Effector memory CD8-positive, alpha-beta T cell (primary cell): ENCODE measurements around the gene ANKRD65.
"Not testable (repeated sequence)": the region's sequence is repeated elsewhere in the genome, so short reads cannot be mapped to it uniquely, and the experiment has no call there.

Experiments used
- ATAC-seq: fragments of 150-1000 bp; cut with Tn5 transposase; replicated peaks from 2 replicates; pipeline ENCODE4 v1.10.0; 2021; ENCODE audit warnings: mild to moderate bottlenecking, moderate library complexity
- DNase-seq, 3 experiments: peaks; one replicate each; pipeline ENCODE4 v3.0.0; 2021
- H3K27ac Mint-ChIP-seq, 2 donors: one replicate each; pipeline ENCODE4 v1.8.0; 2022; ENCODE audit warnings: mild to moderate bottlenecking in 2 of 2, mixed read lengths in 2 of 2, moderate library complexity in 2 of 2
- H3K27me3 Mint-ChIP-seq, 2 donors: one replicate each; pipeline ENCODE4 v1.8.0; 2022; ENCODE audit warnings: mixed read lengths in 2 of 2
- H3K36me3 Mint-ChIP-seq: one replicate; pipeline ENCODE4 v1.8.0; 2022; ENCODE audit warnings: mild to moderate bottlenecking, moderate library complexity, mixed read lengths; ENCODE audit not compliant: insufficient read depth
- H3K4me1 Mint-ChIP-seq, 2 donors: one replicate each; pipeline ENCODE4 v1.8.0; 2022; ENCODE audit warnings: low read depth in 2 of 2, mixed read lengths in 2 of 2
- H3K4me3 Mint-ChIP-seq, 2 donors: one replicate each; pipeline ENCODE4 v1.8.0; 2022; ENCODE audit warnings: mild to moderate bottlenecking in 2 of 2, mixed read lengths in 2 of 2, moderate library complexity in 2 of 2
- H3K9me3 Mint-ChIP-seq, 2 donors: one replicate each; pipeline ENCODE4 v1.8.0; 2022; ENCODE audit warnings: mixed read lengths in 2 of 2
- total RNA-seq, 9 experiments: gene quantifications; one replicate each; lab custom pipeline; 2026; lab: John Stamatoyannopoulos, UW

Gene ANKRD65
- total RNA-seq, result 0 to 0.06 (median 0) reads per million in 9 experiments

DNA sequence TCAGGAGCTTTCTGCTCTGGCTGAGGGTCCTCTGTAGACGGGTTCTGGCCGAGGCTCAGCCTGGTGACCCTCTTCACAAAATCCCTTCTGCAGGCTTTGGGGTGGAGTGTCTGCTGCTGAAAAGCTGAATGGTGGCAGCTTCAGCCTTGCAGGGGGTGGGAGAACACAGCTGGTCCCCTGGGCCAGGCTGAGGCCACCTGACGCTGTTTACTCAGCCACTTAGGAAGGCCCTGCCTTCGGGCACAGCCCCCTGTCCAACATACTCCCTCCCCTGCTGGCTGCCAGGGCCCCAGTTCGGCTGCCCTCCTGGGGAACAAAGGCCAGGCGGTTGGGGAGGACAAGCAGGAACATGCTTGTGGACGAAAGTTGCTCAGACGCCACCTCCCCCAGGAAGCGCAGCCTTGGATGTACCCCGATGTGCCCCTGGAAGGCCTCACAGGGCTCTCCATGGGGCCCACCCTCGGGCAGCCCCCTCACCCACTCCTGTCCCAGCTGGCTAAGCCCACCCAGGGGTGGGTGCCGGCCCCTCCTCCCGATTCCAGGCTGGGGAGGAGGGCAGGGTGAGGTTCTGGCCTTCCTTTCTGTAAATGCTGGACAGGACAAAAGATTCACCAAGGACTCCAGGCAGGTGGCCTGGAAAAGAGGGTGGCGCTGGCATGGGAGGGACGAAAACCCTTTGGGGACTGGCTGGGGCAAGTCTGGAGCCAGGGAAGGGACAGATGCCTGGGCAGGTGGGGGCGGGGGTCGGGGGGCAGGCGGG lies at the start of gene ANKRD65:
ANKRD65 (minus strand) TSS at position 130 of the 760 bp plus-strand sequence. CDS start 271 bp downstream, outside the sequence.
- H3K4me1 Mint-ChIP-seq, result peaks cover 0 to under 1% of the 10 kb centered on the region in 2 donors
- H3K27me3 Mint-ChIP-seq, result peaks cover 20 to 50% of the 10 kb centered on the region in 2 donors
- H3K27ac Mint-ChIP-seq, result no peak within 1 kb of the TSS
- H3K4me3 Mint-ChIP-seq, result peak within 1 kb of the TSS in 1 of 2 donors; percentile 31
- ATAC-seq (no peak), DNase-seq (no peak)
- H3K9me3 Mint-ChIP-seq, result no peaks in the 10 kb centered on the region
- H3K36me3 Mint-ChIP-seq, result no peaks in the 10 kb centered on the region

DNA sequence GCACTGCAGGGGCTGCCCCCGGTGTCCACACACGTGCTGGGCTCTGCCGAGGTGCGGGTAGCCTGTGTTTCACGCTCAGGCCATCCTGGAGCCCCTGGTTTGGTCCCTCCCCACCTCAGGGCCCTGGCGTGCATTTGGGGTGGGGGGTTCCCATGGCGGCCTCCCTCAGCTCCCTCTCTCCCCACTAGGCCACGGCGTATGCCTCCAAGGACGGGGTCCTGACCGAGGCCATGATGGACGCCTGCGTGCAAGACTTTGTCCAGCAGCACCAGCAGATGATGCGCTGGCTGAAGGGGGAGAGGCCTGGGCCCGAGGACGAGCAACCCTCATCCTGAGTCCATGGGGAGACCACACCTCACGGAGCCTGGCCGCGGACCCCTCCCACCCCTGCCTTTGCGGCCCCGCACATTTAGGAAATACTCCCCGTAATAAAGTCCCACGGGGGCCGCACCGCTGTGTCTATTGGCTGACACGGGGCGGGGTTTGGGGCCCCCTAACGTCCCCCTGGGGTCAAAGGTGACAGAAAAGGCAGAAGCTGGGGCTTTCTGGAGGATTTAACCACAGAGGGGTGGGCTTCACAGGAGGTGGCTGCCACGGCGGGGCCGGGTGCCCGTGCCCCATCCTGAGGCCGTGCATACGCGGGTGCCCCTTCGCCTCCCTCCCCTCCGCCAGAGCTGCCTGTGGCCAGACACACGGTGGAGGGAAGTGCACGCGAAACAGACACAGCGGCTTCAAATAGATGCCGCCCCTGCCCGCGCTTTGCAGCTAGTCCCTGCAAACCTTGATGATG lies 47.3 kb upstream of the ANKRD65 start:
- not testable (repeated sequence) for DNase-seq, H3K27me3 Mint-ChIP-seq, H3K36me3 Mint-ChIP-seq, ATAC-seq, H3K9me3 Mint-ChIP-seq, H3K4me3 Mint-ChIP-seq, H3K27ac Mint-ChIP-seq
- H3K4me1 Mint-ChIP-seq, result peaks cover 6 to 15% of the 10 kb centered on the region in 2 donors

DNA sequence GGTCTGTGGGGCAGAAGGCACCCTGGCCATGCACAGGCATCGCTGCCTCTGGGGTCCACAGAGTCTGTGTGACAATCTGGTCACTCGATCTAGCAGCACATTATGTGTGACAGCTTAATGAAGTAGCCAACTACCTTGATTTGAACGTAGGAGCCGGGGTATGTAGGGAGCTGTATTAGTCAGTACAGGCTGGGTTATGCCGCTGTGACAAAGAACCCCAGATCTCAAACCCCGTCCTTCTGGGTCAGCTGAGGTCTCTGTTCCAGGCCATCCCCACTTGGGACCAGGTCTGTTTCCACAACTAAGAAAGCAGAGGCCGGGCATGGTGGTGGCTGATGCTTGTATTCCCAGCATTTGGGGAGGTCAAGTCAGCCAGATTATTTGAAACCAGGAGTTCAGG lies 42.2 kb upstream of the ANKRD65 start:
- H3K4me1 Mint-ChIP-seq, result peaks cover 0 to 3% of the 10 kb centered on the region in 2 donors
- DNase-seq (no peak), ATAC-seq (no peak)
- no peak overlapping the region for H3K4me3 Mint-ChIP-seq
- H3K27ac Mint-ChIP-seq, result no peak overlapping the region
- H3K36me3 Mint-ChIP-seq, result peaks cover 2% of the 10 kb centered on the region
- no peaks in the 10 kb centered on the region for H3K9me3 Mint-ChIP-seq
- H3K27me3 Mint-ChIP-seq, result peaks cover 5 to 9% of the 10 kb centered on the region in 2 donors

DNA sequence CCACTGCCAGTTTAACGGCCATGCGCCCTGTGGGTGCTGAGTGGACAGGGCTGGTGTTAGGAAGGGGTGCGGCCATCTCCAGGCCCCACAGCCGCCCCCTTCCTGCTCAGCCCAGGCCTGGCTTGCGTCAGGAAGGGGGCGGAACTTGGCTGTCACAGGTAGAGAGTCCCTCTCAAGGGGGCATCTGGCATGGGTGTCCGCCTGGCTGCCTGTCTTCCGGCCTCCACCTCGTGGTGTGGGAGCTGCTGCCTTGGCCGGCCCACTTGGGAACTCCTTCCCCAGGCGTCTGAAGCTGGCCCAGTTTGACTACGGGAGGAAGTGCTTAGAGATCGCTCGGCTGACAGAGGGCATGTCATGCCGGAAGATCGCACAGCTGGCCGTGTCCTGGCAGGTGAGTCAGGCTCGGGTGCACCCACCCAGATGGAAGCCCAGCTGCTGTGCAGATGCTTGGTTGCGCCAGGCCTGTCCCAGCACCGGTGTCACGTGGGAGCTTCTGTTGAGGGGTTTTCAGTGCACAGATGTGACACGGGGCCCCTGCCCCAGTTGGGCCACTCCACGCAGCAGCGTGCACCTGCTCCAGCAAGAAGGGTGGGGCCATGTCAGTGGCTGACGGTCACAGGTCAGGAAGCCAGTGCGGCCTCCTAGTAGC lies 41.4 kb upstream of the ANKRD65 start:
- peak overlapping the region in 1 of 2 donors; percentile 77 for H3K27ac Mint-ChIP-seq
- peak; percentile 81 for ATAC-seq

DNA sequence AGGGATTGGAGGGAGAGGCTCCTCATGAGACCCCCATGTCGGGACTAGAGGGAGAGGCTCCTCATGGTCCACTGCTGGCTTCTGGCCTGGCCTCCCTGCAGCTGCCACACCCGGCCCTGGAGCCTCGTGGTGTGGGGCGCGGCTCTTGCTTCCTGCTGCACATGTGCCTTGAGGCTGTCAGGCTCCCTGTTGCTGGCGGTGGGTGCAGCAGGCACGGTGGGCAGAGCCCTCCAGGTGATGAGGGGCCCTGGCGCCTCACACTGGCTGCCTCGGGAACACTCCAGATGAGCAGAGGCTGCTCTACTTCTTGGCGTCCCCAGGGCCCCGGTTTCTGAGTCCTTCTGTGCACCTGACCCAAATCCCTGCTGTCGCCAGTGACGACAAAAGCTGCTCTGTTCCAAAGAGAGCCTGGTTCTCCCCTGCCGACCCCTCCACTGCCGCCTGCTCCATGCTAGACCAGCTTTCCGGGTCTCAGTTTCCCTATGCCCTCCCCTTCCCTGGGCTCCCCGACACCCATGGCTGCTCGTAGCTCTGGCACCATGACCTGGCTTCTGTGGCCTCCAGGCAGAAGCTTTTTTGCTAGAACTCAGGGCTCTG lies 40.7 kb upstream of the ANKRD65 start:
- Mint-ChIP-seq H3K36me3 (peaks cover 2% of the 10 kb centered on the region), H3K4me1 (peaks cover 0 to 3% of the 10 kb centered on the region in 2 donors), H3K9me3 (no peaks in the 10 kb centered on the region), H3K4me3 (peak overlapping the region in 1 of 2 donors; percentile 70), H3K27me3 (peaks cover 5 to 9% of the 10 kb centered on the region in 2 donors), H3K27ac (peak overlapping the region in 1 of 2 donors; percentile 77)
- DNase-seq, result no peak
- ATAC-seq, result peak; percentile 20

More for the DNA sequence above, 41.4 kb upstream of the ANKRD65 start:
- peaks cover 0 to 3% of the 10 kb centered on the region in 2 donors for H3K4me1 Mint-ChIP-seq
- no peaks in the 10 kb centered on the region for H3K9me3 Mint-ChIP-seq
- peak overlapping the region in 1 of 2 donors; percentile 70 for H3K4me3 Mint-ChIP-seq
- peaks cover 5 to 9% of the 10 kb centered on the region in 2 donors for H3K27me3 Mint-ChIP-seq
- peak in 2 of 3 experiments; percentile 20 to 24 for DNase-seq
- H3K36me3 Mint-ChIP-seq, result peaks cover 2% of the 10 kb centered on the region

DNA sequence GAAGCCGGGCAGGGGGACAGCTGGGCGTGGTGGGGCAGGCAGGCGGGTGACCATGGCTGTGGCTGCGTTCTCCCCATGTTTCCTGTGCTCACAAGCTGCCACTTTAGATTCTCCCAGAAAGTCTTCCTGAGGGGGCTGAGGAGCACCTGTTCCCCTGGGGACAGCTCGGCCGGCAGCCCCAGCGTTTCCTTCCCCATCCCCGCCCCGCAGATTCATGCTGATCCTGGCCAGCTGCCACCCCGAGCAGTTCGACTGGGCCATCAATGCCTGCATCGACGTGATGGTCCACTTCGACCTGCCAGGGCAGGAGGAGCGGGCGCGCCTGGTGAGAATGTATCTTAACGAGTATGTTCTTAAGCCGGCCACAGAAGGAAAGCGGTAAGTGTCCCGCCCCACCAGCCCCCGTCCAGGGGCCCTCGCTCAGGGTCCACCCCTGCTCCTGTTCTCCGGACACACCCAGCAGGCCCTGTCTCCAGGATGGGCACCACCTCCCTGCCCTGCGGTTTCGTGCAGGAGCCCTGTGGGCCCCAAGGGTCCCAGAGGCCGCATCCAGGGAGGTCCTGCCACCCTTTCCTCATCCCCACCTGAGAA lies 39.6 kb upstream of the ANKRD65 start:
- ATAC-seq (no peak), DNase-seq (no peak)
- Mint-ChIP-seq H3K4me1 (peaks cover 0 to 3% of the 10 kb centered on the region in 2 donors), H3K27ac (no peak overlapping the region), H3K4me3 (no peak overlapping the region), H3K36me3 (peaks cover 2% of the 10 kb centered on the region), H3K9me3 (no peaks in the 10 kb centered on the region), H3K27me3 (peaks cover 5 to 9% of the 10 kb centered on the region in 2 donors)

DNA sequence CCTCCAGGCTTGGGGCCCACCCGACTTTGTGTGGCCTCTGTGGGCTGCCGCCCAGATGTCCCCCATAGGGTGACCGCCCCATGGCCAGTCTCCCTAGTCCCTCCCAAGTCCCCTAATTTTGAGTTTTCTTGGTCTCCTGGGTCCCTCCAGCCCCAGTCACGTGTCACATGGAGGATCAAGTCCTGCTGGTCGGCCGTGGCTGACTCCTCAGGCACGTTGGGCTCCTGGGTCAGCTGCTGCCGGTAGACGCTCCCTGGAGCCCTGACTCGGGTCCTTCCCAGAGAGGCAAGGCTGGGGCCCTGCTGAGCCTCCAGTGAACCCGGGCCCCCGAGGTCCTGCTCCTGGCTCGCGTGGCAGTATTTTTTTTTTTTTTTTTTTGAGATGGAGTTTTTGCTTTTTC lies 38.6 kb upstream of the ANKRD65 start:
- not testable (repeated sequence) for H3K27me3 Mint-ChIP-seq, H3K9me3 Mint-ChIP-seq, H3K4me1 Mint-ChIP-seq, H3K36me3 Mint-ChIP-seq, H3K4me3 Mint-ChIP-seq, DNase-seq, H3K27ac Mint-ChIP-seq, ATAC-seq

DNA sequence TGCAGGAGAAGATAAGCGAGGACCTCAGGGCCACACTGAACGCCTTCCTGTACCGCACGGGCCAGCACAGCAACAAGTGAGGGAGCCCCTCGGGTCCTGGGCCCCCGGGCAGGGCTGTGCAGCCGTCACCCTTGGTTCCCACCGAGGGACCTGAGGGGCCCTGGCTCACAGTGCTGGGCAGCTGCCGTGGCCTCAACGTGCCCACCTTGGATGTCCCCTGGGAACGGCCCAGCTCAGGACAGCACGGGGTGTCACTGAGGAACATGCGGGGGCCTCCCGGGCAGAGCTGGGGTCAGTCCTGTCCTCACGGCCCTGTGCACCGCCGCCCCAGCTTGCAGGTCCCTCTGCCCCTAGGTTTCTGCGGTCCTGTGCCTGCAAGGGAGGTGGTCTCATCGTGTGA lies 38.1 kb upstream of the ANKRD65 start:
- H3K36me3 Mint-ChIP-seq, H3K9me3 Mint-ChIP-seq, H3K27ac Mint-ChIP-seq, DNase-seq, H3K4me3 Mint-ChIP-seq, H3K27me3 Mint-ChIP-seq, H3K4me1 Mint-ChIP-seq, ATAC-seq: not testable (repeated sequence)

DNA sequence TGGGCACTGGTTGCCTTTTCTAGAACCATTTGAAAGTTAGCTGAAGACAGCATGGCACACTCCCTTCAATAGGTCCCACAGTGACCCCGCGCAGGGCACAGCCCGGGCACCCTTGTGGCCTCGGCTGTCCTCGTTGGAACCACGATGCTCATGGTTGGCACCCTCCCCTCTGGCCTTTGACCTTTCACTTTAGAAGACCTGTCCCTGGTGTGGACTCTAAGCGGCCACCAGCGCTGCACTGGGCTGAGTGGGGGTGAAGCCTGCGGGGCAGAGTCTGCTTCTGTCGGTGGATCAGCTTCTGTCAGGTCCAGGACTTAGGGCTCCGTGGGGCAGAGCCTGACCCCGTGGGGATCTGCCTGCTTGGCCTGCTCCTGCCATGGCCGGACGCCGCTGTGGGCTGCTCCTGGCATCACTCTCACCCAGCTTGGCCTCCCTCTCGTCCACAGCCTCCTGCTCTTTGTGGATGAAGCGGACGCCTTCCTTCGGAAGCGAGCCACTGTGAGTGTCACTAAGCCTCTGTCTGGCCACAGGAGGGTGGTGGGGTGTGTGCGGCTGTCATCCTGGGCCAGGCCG lies 35.7 kb upstream of the ANKRD65 start:
- DNase-seq, H3K4me3 Mint-ChIP-seq, H3K4me1 Mint-ChIP-seq, H3K36me3 Mint-ChIP-seq, H3K27me3 Mint-ChIP-seq, H3K27ac Mint-ChIP-seq, ATAC-seq, H3K9me3 Mint-ChIP-seq: not testable (repeated sequence)

DNA sequence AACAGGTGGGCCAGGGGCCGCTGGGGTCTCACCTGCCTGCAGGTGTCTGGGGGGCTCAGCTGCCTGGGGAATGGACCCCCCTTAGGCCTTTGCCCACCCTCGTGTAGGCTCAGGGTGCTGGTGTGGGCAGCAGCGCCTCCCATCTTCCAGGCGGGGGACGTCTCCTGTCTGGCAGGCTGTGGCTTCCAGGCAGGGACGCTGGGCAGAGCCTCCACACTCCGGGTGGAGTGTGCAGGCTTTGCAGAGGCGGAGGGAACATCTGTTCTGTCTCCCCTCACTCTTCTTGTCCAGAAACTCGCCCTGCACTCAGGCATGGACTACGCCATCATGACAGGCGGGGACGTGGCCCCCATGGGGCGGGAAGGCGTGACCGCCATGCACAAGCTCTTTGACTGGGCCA lies 34.9 kb upstream of the ANKRD65 start:
- DNase-seq, H3K4me1 Mint-ChIP-seq, H3K27me3 Mint-ChIP-seq, H3K36me3 Mint-ChIP-seq, H3K9me3 Mint-ChIP-seq, H3K4me3 Mint-ChIP-seq, ATAC-seq, H3K27ac Mint-ChIP-seq: not testable (repeated sequence)

DNA sequence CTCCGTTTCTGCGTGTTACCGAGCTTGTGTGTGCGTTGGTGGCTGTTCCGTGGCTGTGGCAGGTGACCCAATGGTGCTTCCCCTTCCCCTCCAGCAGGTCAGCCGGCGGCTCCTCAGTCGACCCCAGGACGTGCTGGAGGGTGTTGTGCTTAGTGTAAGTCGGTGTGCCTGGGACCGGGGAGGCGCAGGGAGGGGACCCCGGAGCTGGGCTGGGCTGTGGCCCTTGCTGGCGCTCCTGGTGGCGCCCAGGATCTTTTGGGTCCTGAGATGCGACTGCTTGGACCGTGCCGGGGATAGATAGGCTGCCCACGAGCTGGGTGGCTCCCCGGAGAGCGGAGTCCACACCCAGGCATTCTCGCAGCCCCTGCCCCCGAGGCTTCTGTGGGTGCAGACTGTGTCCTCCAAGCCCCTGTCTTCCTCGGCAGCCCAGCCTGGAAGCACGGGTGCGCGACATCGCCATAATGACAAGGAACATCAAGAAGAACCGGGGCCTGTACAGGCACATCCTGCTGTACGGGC lies 34.3 kb upstream of the ANKRD65 start:
- ATAC-seq, result no peak
- DNase-seq, result no peak
- Mint-ChIP-seq H3K27ac (no peak overlapping the region), H3K4me1 (no peaks in the 10 kb centered on the region), H3K27me3 (peaks cover 0 to 4% of the 10 kb centered on the region in 2 donors), H3K4me3 (no peak overlapping the region), H3K36me3 (no peaks in the 10 kb centered on the region), H3K9me3 (no peaks in the 10 kb centered on the region)

DNA sequence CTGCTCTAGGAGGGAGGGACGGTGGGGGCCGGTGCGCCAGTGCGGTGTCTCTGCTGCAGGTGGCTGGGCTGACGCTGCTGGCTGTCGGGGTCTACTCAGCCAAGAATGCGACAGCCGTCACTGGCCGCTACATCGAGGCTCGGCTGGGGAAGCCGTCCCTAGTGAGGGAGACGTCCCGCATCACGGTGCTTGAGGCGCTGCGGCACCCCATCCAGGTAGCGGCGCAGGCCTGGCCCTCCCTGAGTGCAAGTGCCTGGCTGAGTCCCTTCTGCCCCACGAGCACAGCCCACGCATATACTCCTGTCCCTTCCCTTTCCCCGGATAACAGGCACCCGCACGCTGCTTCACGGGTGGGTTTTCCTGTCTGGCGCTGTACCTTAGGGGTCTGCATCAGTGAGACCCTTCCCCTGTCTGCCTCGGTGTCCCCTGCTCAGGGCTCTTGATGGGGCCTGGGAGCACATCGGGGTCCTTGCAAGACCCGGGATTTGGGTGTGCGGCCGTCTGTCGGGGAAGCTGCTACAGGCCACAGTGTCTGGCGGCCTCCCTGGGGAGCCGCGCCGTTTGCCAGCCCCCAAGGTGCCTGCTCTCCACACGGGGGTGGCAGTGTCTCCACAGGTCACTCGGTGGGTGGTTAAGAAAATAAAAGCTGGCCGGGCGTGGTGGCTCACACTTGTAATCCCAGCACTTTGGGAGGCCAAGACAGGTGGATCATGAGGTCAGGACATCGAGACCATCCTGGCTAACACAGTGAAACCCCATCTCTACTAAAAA lies 33.4 kb upstream of the ANKRD65 start:
- not testable (repeated sequence) for H3K9me3 Mint-ChIP-seq, H3K4me3 Mint-ChIP-seq, H3K36me3 Mint-ChIP-seq, H3K27ac Mint-ChIP-seq, ATAC-seq, DNase-seq, H3K4me1 Mint-ChIP-seq
- peaks cover 0 to 11% of the 10 kb centered on the region in 2 donors for H3K27me3 Mint-ChIP-seq
